Ovary (tissue), 9 donors: ENCODE measurements around the gene SV2C. TPM values are rescaled to one million over a fixed set of nuclear protein-coding genes. Genes with fewer than 3 reads are reported as not detected.
"Not testable (repeated sequence)": the region's sequence is repeated elsewhere in the genome, so short reads cannot be mapped to it uniquely, and the experiment has no call there.

Source experiments
- DNase-seq, 5 donors: peaks; one replicate each; pipeline ENCODE4 v3.0.0-alpha.2; 2019 to 2020
- H3K27ac ChIP-seq, 2 donors: fragments of 200-600 bp; one replicate each; pipeline versions ENCODE4 v1.5.1 to v1.8.0; 2019 to 2022
- H3K27me3 ChIP-seq: fragments of 200-600 bp; one replicate; pipeline ENCODE4 v1.8.0; 2022
- H3K36me3 ChIP-seq: fragments of 200-600 bp; sonication (generic); one replicate; pipeline ENCODE4 v1.5.1; 2019
- H3K4me1 ChIP-seq: one replicate; pipeline ENCODE4 v1.8.1; 2013; ENCODE audit warnings: mild to moderate bottlenecking, moderate library complexity; ENCODE audit not compliant: insufficient read depth
- H3K4me3 ChIP-seq: fragments of 200-600 bp; sonication (generic); one replicate; pipeline ENCODE4 v1.5.1; 2017
- H3K9me3 ChIP-seq, 2 donors: fragments of 200-600 bp in 1 of 2; sonication (generic) in 1 of 2; one replicate each; pipeline versions ENCODE4 v1.5.1 to v1.8.1; 2013 to 2019; ENCODE audit warnings: mild to moderate bottlenecking in 1 of 2, moderate library complexity in 1 of 2
- CTCF ChIP-seq, 3 donors: fragments of 450-650 bp in 2 of 3; fragments of 200-600 bp in 1 of 3; IDR thresholded peaks; one replicate each; pipeline versions ENCODE4 v1.5.1 to v1.8.0; 2016 to 2022; ENCODE audit warnings: antibody characterized with exemption in 3 of 3, mild to moderate bottlenecking in 1 of 3
- EP300 ChIP-seq: sonication (generic); formaldehyde crosslinking; IDR thresholded peaks from one replicate; pipeline ENCODE4 v1.6.1; 2017; ENCODE audit warnings: antibody characterized with exemption
- POLR2A ChIP-seq: fragments of 450-650 bp; IDR thresholded peaks from one replicate; pipeline ENCODE4 v1.6.1; 2017; ENCODE audit warnings: antibody characterized with exemption, mild to moderate bottlenecking, moderate library complexity
- WGBS, 3 donors: extraction: QIAGEN DNeasy Blood & Tissue Kit in 1 of 3; methylation state at CpG; one replicate each; pipeline versions ENCODE4 v1.1.5 to v1.1.7; 2013 to 2017; 5-methylcytosine and 5-hydroxymethylcytosine counted together
- intact Hi-C, 4 donors: fragments of 100-400 bp; cut with DNase I; formaldehyde crosslinking; loops; one replicate each; pipeline versions ENCODE4 v1.11.0 to v1.15.1; 2022 to 2023
- polyA plus RNA-seq, 2 donors: library from polyadenylated mRNA; stranded (reverse); fragments of 200-250 nt in 1 of 2; fragments of 350-450 nt in 1 of 2; fragmentation: Illumina TruSeq in 1 of 2; extraction: RNeasy Lipid Tissue Mini Kit (QIAGEN cat#74804) in 1 of 2; gene quantifications; one replicate each; pipeline ENCODE4 v1.2.3, GENCODE V29; 2013 to 2014
- total RNA-seq, 7 donors: library from RNA; depleted of rRNA in 2 of 7; stranded (reverse); fragments of >200 nt in 2 of 7; fragmentation: NEBNext Ultra II Directional in 3 of 7; extraction: Animal tissue kit (Norgen Biotek cat#: 25700) in 3 of 7; gene quantifications; one replicate each; pipeline versions ENCODE4 v1.1.0 to v1.2.4, GENCODE V29; 2016 to 2023
- donor health status: DM: no; HTN: no; CAD: no; lungs with moderate emphysema.
- donor health status: DM: no; HTN: no; CAD: no.
- donor health status: Bipolar disorder and iron deficiency.
- donor health status: DM: yes; HTN: yes; CAD: no.
- donor health status: DM: no; HTN: no; CAD: no.
- donor health status: DM: yes; HTN: yes; CAD: no.

The SV2C gene
- total and polyA plus RNA-seq, 9 donors = 0.10 to 1.3 (median 0.51) TPM

- intact Hi-C loops = no loop called here
- no peaks in the 10 kb centered on the region for H3K9me3 ChIP-seq
- DNase-seq = no peak
- TF ChIP-seq EP300 (no peak), CTCF (IDR thresholded peaks at IDR 0.05) (no peak), POLR2A (no peak)
- no peak overlapping the region for H3K4me3 ChIP-seq
- no peak overlapping the region for H3K27ac ChIP-seq
- no peaks in the 10 kb centered on the region for H3K4me1 ChIP-seq
- no peaks in the 10 kb centered on the region for H3K36me3 ChIP-seq
- no peaks in the 10 kb centered on the region for H3K27me3 ChIP-seq
Observed at GRCh38 chr5:76365561-76365960, 282.4 kb downstream of the SV2C start.

GRCh38 chr5:76366596-76366995 lies 283.4 kb downstream of the SV2C start:
- Histone ChIP-seq H3K4me3 (no peak overlapping the region), H3K27me3 (no peaks in the 10 kb centered on the region), H3K4me1 (no peaks in the 10 kb centered on the region), H3K36me3 (no peaks in the 10 kb centered on the region), H3K27ac (no peak overlapping the region), H3K9me3 (no peaks in the 10 kb centered on the region)
- intact Hi-C loops = no loop called here
- no peak for DNase-seq
- TF ChIP-seq CTCF (IDR thresholded peaks at IDR 0.05) = no peak
- TF ChIP-seq EP300 = no peak
- WGBS, 3 donors = 88 to 95% (median 91%) methylated on average over 2 of the region's 2 CpGs

- Histone ChIP-seq H3K27me3 (no peaks in the 10 kb centered on the region), H3K9me3 (no peaks in the 10 kb centered on the region), H3K27ac (no peak overlapping the region), H3K36me3 (no peaks in the 10 kb centered on the region), H3K4me3 (no peak overlapping the region), H3K4me1 (no peaks in the 10 kb centered on the region)
- 90 to 93% (median 92%) methylated on average over 6 of the region's 6 CpGs for WGBS, 3 donors
- intact Hi-C loops = no loop called here
- TF ChIP-seq EP300 = no peak
- TF ChIP-seq POLR2A = no peak
- no peak for TF ChIP-seq CTCF (IDR thresholded peaks at IDR 0.05)
- no peak for DNase-seq
Observed at GRCh38 chr5:76367623-76368371, 284.6 kb downstream of the SV2C start.

- intact Hi-C loops = no loop called here
- no peak for TF ChIP-seq CTCF (IDR thresholded peaks at IDR 0.05)
- no peak for TF ChIP-seq EP300
- TF ChIP-seq POLR2A = no peak
- no peak overlapping the region for H3K27ac ChIP-seq
- H3K4me3 ChIP-seq = no peak overlapping the region
- no peaks in the 10 kb centered on the region for H3K4me1 ChIP-seq
- H3K36me3 ChIP-seq = no peaks in the 10 kb centered on the region
- 55 to 63% (median 56%) methylated on average over 1 of the region's 1 CpG for WGBS, 3 donors
- DNase-seq = no peak
- H3K27me3 ChIP-seq = no peaks in the 10 kb centered on the region
- no peaks in the 10 kb centered on the region for H3K9me3 ChIP-seq
Observed at GRCh38 chr5:76368941-76369340, 285.8 kb downstream of the SV2C start.

- H3K4me3 ChIP-seq, H3K4me1 ChIP-seq, H3K36me3 ChIP-seq, intact Hi-C loops, H3K27ac ChIP-seq, H3K9me3 ChIP-seq, DNase-seq, H3K27me3 ChIP-seq: not testable (repeated sequence)
- 80 to 88% (median 81%) methylated on average over 7 to 8 of the region's 8 CpGs for WGBS, 3 donors
Observed at GRCh38 chr5:76369668-76370067, 286.5 kb downstream of the SV2C start.
